Airway epithelial cell (primary cell): ENCODE results near the gene RIF1. TPM values are rescaled to one million over a fixed set of nuclear protein-coding genes. Genes with fewer than 3 reads are reported as not detected.

Source experiments
- total RNA-seq: library from RNA; depleted of rRNA; stranded (reverse); fragments of >200 nt; gene quantifications from 2 replicates; pipeline ENCODE4 v1.2.3, GENCODE V29; 2015

RIF1 gene
- 15.5 and 20.1 TPM in 2 replicates for total RNA-seq

GRCh38 chr2:151409601-151410484 lies at the start of gene RIF1:
Gene RIF1, plus strand, starts transcription at chr2:151409902. Its CDS starts 522 bp downstream, at chr2:151410424.

Other genes starting within 250 kb of the RIF1 start
- 1.7 and 2.0 TPM in 2 replicates for gene RBM43, start 148.0 kb upstream of the RIF1 start, total RNA-seq
- gene NMI, start 120.2 kb upstream of the RIF1 start, total RNA-seq: 3.2 and 4.1 TPM in 2 replicates
- 0.35 TPM in 1 of 2 replicates, not detected in the other for gene TNFAIP6, start 52.3 kb upstream of the RIF1 start, total RNA-seq